GM12878 (cell line): ENCODE results near the gene NAA15.

ENCODE experiments used
- CBX5 ChIP-seq: sonication (generic); IDR thresholded peaks from 2 replicates; pipeline ENCODE4 v1.6.1; 2016; ENCODE audit warnings: low read depth, moderate library complexity, mild to moderate bottlenecking, inconsistent platforms
- CHD1 ChIP-seq: IDR thresholded peaks from 2 replicates; pipeline ENCODE4 v1.6.1; 2012; ENCODE audit warnings: low read depth, low read length, improper control_type of control experiment
- CTCF ChIP-seq, 3 experiments: IDR thresholded peaks in 2 of 3; conservative IDR thresholded peaks in 1 of 3; 2 replicates each; pipeline ENCODE4 v1.5.1; 2011; ENCODE audit warnings: low read depth in 3 of 3, low read length in 3 of 3, mild to moderate bottlenecking in 3 of 3, control low read depth in 2 of 3, moderate library complexity in 2 of 3, inconsistent platforms in 1 of 3, mixed read lengths in 1 of 3; ENCODE audit not compliant: control insufficient read depth in 2 of 3, insufficient read depth in 1 of 3; ENCODE audit errors: extremely low read depth in 1 of 3
- HDAC2 ChIP-seq: fragments of 200-600 bp; sonication (generic); IDR thresholded peaks from 2 replicates; pipeline ENCODE4 v1.6.1; 2017
- MAX ChIP-seq: IDR thresholded peaks from 2 replicates; pipeline ENCODE4 v1.6.1; 2012; ENCODE audit warnings: low read depth, low read length, improper control_type of control experiment
- POLR2AphosphoS5 ChIP-seq: IDR thresholded peaks from 2 replicates; pipeline ENCODE4 v1.6.1; 2011; ENCODE audit warnings: mild to moderate bottlenecking, low read length, inconsistent platforms
- RAD21 ChIP-seq: IDR thresholded peaks from 2 replicates; pipeline ENCODE4 v1.6.1; 2011; ENCODE audit warnings: mild to moderate bottlenecking, low read depth, low read length, moderate library complexity; ENCODE audit not compliant: insufficient read depth
- REST ChIP-seq: IDR thresholded peaks from 2 replicates; pipeline ENCODE4 v1.6.1; 2012; ENCODE audit warnings: mild to moderate bottlenecking, low read depth, low read length
- SP1 ChIP-seq: IDR thresholded peaks from one replicate; pipeline ENCODE4 v1.6.1; 2011; ENCODE audit warnings: low read depth, low read length

GRCh38 chr4:139458543-139458942, 157.2 kb downstream of the NAA15 start:
- no peak for TF ChIP-seq MAX
- no peak for TF ChIP-seq POLR2AphosphoS5
- TF ChIP-seq RAD21: no peak
- TF ChIP-seq SP1: no peak
- no peak for TF ChIP-seq HDAC2
- no peak for TF ChIP-seq CHD1
- no peak for TF ChIP-seq CBX5
- no peak for TF ChIP-seq REST
- TF ChIP-seq CTCF (IDR thresholded peaks at IDR 0.05 in 2 of 3, conservative IDR thresholded peaks at IDR 0.05 in 1 of 3; ENCODE audit: control insufficient read depth in 2 of 3, extremely low read depth in 1 of 3, insufficient read depth in 1 of 3, low read depth in 3 of 3, low read length in 3 of 3): no peak
